ENCODE measurements around the gene CRIM1.

Gene CRIM1

DNA sequence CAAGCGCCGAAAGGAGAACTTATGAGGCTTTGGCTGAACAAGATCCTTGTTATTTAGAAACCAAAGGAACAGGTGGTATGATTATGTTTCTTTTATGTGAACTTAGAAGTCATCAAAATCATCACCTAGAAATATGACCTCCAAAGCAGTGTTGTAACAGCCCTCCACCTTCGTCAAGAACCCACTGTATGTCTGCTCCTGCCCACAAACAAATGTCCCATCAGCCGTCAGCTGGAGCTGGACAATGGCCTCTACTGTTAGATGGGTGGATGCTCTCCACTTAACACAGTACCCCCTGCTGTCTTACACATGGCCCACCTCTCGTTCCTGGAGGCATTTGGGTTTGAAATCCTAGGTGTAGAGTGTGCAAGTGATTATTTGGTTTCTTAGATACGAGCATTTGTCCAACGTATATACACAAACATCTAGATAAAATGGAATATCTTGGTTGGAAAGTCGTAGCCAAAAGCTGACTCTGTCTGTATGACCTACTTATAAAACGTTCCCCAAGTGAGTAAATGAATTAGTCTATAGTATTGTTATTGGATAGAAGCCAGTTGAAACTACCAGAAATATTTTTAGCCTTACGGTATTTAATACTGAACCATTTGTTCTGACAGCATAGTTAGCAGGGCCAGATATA, 113.0 kb downstream of the CRIM1 start:
- no peak for TF ChIP-seq ZFX (IDR thresholded peaks at IDR 0.05)
- no peak for TF ChIP-seq CTCF (conservative IDR thresholded peaks at IDR 0.05)
- H3K27ac ChIP-seq = no peak overlapping the region

- no peak overlapping the region for H3K27ac ChIP-seq
Measured at GRCh38 chr2:36469106-36469477, 113.5 kb downstream of the CRIM1 start.

DNA sequence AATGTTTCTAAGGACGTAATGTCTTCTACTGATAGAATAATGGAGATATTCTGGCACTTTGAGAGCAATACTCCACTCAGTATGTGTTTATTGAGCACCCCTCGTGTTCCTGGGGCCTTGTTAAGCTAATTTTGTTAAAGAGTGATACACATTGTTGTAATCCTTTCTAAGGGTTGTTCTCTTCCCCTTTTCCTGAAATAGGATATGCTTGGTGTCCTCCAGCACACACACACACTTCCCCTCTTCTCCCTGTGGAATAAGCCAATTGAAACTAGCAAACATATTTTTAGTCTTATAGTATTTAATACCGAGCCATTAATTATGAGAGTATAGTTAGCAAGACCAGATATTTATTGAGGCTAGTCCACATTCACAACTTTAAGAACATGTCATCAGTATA, 114.1 kb downstream of the CRIM1 start:
- TF ChIP-seq CTCF (conservative IDR thresholded peaks at IDR 0.05) = no peak
- no peak for TF ChIP-seq ZFX (IDR thresholded peaks at IDR 0.05)
- H3K27ac ChIP-seq = no peak overlapping the region

More at GRCh38 chr2:36469106-36469477, 113.5 kb downstream of the CRIM1 start:
- TF ChIP-seq CTCF (conservative IDR thresholded peaks at IDR 0.05) (no peak), ZFX (IDR thresholded peaks at IDR 0.05) (no peak)

DNA sequence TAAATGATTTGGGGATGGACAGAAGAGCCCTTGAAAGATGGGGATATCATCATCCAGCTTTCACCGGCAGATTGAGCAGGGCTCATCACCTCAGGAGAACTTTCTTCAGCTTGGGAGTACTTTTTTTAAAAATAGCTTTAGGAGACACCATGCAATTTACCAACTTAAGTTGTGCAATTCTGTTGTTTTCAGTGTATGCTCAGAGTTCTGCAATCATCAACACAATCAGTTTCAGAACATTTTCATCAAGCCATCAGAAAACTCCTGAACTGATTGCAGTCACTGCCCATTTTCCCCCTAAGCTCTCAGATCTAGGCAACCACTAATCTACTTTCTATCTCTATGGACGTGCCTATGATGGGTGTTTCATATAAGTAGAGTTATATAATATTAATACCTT, 117.7 kb downstream of the CRIM1 start:
- H3K27ac ChIP-seq = no peak overlapping the region
- TF ChIP-seq CTCF (conservative IDR thresholded peaks at IDR 0.05) (no peak), ZFX (IDR thresholded peaks at IDR 0.05) (no peak)

GRCh38 chr2:36476411-36476810, 120.8 kb downstream of the CRIM1 start:
- H3K27ac ChIP-seq = no peak overlapping the region

GRCh38 chr2:36477315-36477714, 121.7 kb downstream of the CRIM1 start:
- TF ChIP-seq ZFX (IDR thresholded peaks at IDR 0.05) = no peak
- no peak for TF ChIP-seq CTCF (conservative IDR thresholded peaks at IDR 0.05)
- H3K27ac ChIP-seq = no peak overlapping the region

More at GRCh38 chr2:36476411-36476810, 120.8 kb downstream of the CRIM1 start:
- TF ChIP-seq ZFX (IDR thresholded peaks at IDR 0.05) = no peak
- TF ChIP-seq CTCF (conservative IDR thresholded peaks at IDR 0.05) = no peak

DNA sequence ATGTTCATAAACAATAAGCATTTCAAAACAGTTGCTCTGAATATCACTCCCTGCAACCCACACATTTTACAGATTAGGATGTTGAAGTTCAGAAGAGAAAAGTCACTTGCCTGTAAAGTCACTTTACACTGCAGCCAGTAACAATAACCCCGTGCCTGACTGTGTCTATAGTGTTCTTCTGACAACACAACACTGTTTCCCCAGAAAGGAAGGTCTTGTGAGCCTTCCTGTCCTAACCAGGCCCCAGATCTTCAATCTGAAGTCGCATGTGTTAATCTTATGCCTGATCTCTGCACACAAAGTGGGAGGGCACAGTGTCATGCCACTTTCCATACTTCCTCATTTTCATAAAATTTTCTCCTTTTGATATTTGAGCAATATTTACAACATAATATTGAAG, 122.2 kb downstream of the CRIM1 start:
- H3K27ac ChIP-seq = no peak overlapping the region
- TF ChIP-seq ZFX (IDR thresholded peaks at IDR 0.05) = no peak
- TF ChIP-seq CTCF (conservative IDR thresholded peaks at IDR 0.05) = no peak

Measured in C4-2B (cell line).